ENCODE results near the gene HOXC9.

GRCh38 chr12:54019924-54020590, 20.1 kb downstream of the HOXC9 start:
- no peak for TF ChIP-seq POLR2AphosphoS5 (IDR thresholded peaks at IDR 0.05; ENCODE audit: low read depth, low read length)
- TF ChIP-seq TAF1 (IDR thresholded peaks at IDR 0.05; ENCODE audit: borderline replicate concordance, insufficient read depth, low read length) = no peak
- no peak for TF ChIP-seq REST (IDR thresholded peaks at IDR 0.05; ENCODE audit: insufficient read depth in 1 of 2, low read depth in 2 of 2, low read length in 2 of 2)
- no peak for TF ChIP-seq SIN3A (IDR thresholded peaks at IDR 0.05; ENCODE audit: borderline replicate concordance, insufficient read depth, low read length)
- TF ChIP-seq FOXP2 (optimal IDR thresholded peaks at IDR 0.05; ENCODE audit: borderline replicate concordance, extremely low read depth, extremely low read length, insufficient read depth) = no peak

Data from PFSK-1 (cell line).